Urothelium cell line (cell line): ENCODE measurements around the gene DHRS13.
"Not testable (repeated sequence)": the region's sequence is repeated elsewhere in the genome, so short reads cannot be mapped to it uniquely, and the experiment has no call there.

Experiments
- DNase-seq: peaks from one replicate; pipeline ENCODE4 v3.0.0; 2011; ENCODE audit warnings: low spot score, mixed read lengths
- FAIRE-seq: peaks from 2 replicates; lab custom pipeline; 2011; peaks lifted over from hg19 to GRCh38; lab: Jason Lieb, UNC

The DHRS13 gene

GRCh38 chr17:28935744-28936460 lies 33.0 kb upstream of the DHRS13 start:
- no peak for DNase-seq
- no peak for FAIRE-seq

- DNase-seq, FAIRE-seq: not testable (repeated sequence)
Measured at GRCh38 chr17:28934508-28934907, 31.6 kb upstream of the DHRS13 start.

- FAIRE-seq: no peak
- no peak for DNase-seq
Measured at GRCh38 chr17:28929787-28930186, 26.9 kb upstream of the DHRS13 start.

GRCh38 chr17:28928061-28928460 lies 25.2 kb upstream of the DHRS13 start:
- FAIRE-seq: no peak
- no peak for DNase-seq

- no peak for FAIRE-seq
- DNase-seq: no peak
Measured at GRCh38 chr17:28926786-28927185, 23.9 kb upstream of the DHRS13 start.

GRCh38 chr17:28926366-28926765 lies 23.5 kb upstream of the DHRS13 start:
- no peak for FAIRE-seq
- DNase-seq: no peak

- no peak for DNase-seq
Measured at GRCh38 chr17:28925912-28926365, 23.1 kb upstream of the DHRS13 start.

GRCh38 chr17:28920201-28920600 lies 17.3 kb upstream of the DHRS13 start:
- DNase-seq: no peak
- FAIRE-seq: no peak

More at GRCh38 chr17:28925912-28926365, 23.1 kb upstream of the DHRS13 start:
- FAIRE-seq: no peak

GRCh38 chr17:28918295-28918694 lies 15.4 kb upstream of the DHRS13 start:
- no peak for DNase-seq
- no peak for FAIRE-seq

- DNase-seq (no peak), FAIRE-seq (no peak)
Measured at GRCh38 chr17:28917465-28917864, 14.6 kb upstream of the DHRS13 start.

GRCh38 chr17:28917029-28917428 lies 14.2 kb upstream of the DHRS13 start:
- no peak for DNase-seq
- no peak for FAIRE-seq

GRCh38 chr17:28916302-28916934 lies 13.5 kb upstream of the DHRS13 start:
- FAIRE-seq (no peak), DNase-seq (no peak)

- FAIRE-seq: no peak
- DNase-seq: no peak
Measured at GRCh38 chr17:28912938-28913333, 10.1 kb upstream of the DHRS13 start.

- DNase-seq (no peak), FAIRE-seq (no peak)
Measured at GRCh38 chr17:28912281-28912937, 9.5 kb upstream of the DHRS13 start.

GRCh38 chr17:28911411-28912045 lies 8.6 kb upstream of the DHRS13 start:
- DNase-seq: no peak
- no peak for FAIRE-seq

GRCh38 chr17:28910534-28910933 lies 7.7 kb upstream of the DHRS13 start:
- no peak for FAIRE-seq
- DNase-seq: no peak

GRCh38 chr17:28908640-28909167 lies 5.8 kb upstream of the DHRS13 start:
- DNase-seq (no peak), FAIRE-seq (no peak)

- DNase-seq: no peak
- FAIRE-seq: no peak
Measured at GRCh38 chr17:28907709-28908475, 5.0 kb upstream of the DHRS13 start.

GRCh38 chr17:28906706-28907438 lies 4.0 kb upstream of the DHRS13 start:
- no peak for FAIRE-seq
- DNase-seq: no peak

GRCh38 chr17:28906276-28906675 lies 3.4 kb upstream of the DHRS13 start:
- no peak for DNase-seq
- no peak for FAIRE-seq
